ENCODE measurements around the gene ITPKC.
A peak's percentile ranks its signal among the peaks of the same experiment; 100 is the strongest.

ITPKC gene

DNA sequence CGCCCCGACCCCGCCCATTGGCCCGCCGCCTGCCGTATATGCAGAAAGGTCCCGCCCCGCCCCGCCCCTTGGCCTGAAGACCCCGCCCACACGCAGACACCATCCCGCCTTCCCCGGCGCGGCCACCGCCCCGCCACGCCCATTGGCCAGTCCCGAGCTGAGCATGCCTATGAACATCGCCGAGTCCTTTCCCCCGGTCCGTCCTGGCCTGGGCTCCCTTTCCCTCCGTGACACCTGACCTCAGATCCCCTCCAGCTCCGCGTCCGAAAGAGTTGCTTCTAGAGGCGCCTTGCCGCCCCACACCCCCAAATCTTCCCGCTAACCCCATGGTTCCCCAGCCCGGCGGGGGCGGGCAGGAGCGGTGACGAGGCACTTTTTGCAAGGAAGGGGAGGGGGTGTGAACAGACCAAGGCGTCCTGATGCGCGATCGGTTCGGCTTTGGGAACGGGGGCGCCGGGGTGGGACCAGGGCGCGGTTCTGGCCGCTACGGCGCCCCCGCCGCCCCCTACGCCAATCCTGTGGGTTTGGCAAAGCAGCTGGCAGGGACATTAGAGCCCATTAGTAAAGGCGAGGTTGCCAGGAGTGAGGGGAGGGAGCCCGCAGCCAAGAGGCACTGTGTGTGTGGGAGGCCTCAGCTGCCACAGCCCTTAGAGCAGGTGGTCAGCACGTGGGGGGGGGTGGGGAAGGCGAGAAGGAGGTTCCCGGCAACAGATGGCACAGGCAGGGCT, 26.1 kb upstream of the ITPKC start:
- peak; percentile 74 to 97 for DNase-seq

DNA sequence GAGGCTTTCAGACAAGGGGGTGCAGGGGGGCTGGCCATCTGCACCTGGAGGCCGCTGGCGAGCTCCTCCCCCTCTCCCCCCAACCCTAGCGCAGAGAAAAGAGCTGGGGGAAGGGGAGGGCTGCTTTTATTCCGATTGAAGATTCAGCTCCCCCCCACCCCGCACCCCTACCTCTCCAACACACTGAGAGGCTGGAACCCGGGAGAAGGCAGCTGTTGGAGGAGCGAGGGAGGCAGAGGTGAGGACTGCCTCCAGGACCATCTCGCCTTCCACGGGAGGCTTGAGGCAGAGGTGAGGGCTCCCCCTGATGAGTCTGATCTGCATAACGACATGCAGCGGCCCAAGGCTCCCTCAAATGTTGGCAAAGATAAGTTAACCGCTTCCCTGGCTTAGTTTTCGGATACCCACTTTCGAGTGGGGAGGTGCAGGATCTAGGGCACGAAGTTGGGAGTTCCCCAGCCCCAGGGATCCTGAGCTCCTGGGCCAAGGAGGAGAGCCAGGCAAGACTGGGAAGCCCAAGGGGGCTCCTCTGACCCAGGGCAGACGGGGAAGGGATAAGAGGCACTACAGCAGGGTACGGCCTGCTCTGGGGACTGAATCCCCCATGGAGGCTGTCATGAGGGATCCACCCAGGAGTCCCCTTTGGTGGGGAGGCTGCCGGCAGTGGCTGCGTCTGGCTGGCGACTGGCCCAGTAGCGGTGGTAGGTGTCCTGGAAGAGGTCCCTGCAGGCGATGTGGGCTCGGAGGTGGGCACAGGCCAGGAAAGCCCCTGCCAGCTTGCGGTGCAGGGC, 25.3 kb upstream of the ITPKC start:
- DNase-seq, result peak in 1 of 2 experiments; percentile 41

DNA sequence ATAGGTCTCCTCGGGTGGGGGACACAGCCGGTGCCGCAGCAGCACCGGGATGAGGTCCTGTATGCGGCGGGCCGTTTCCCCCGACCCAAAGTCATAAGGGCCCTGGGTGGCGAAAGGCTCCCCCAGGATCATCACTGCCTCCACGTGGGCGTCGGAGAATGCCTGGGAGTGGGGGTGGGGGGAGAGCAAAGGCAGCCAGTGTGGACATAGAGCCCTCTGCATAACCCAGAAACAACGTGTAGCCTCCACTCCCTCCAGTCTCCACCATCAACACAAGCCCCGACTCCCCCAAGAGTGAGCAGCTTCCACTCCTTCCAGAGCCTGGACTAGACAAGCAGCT, 24.7 kb upstream of the ITPKC start:
- no peak for DNase-seq

DNA sequence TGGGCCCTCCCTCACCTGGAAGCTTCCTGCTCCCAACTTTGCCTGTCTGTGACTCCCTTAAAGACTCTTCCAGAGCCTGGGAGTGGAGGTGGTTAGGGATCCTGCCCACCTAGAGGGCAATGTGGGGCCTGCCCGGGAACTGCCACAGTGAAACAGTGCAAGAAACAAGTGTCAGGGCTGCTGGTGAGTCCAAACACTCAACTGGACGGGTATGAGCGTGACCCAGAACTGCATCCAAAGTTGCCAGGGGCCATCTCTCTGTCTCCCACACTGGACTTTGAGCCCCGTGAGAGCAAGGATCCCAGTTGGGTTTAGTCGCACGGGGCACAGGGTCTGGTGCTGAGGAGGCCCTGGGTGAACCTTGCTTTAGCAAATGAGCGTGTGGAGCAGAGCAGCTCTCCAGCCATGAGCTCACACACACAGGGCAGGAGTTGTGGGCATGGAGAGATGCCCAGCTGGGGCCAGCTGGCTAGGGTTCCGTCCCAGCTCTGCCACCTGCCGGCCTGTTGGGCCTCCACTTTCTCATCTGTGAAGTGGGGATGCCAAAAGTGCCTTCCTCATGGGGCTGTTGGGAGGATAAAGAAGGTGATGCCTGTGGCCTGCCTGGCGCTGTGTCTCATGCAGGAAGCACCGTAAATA, 23.6 kb upstream of the ITPKC start:
- DNase-seq, result no peak

DNA sequence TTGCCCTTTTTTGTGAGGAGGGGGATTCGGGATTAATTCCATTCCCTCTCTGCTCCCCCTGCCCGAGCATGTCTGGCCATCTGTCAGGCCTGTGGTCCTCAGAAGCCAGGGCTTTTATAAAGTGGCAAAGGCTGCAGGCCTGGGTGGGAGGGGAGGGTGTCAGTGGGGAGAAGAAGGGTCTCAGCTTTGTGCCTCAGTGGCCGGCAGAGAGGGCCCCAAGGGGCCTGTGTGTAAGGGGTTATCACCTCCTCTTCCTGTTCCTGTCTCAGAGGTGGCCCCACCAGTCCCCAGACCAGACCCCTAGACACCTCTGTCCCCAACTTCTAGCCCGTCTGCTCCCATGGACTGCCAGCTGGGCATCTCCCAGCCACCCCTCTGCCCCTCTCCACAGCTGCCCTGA, 23.0 kb upstream of the ITPKC start:
- no peak for DNase-seq

DNA sequence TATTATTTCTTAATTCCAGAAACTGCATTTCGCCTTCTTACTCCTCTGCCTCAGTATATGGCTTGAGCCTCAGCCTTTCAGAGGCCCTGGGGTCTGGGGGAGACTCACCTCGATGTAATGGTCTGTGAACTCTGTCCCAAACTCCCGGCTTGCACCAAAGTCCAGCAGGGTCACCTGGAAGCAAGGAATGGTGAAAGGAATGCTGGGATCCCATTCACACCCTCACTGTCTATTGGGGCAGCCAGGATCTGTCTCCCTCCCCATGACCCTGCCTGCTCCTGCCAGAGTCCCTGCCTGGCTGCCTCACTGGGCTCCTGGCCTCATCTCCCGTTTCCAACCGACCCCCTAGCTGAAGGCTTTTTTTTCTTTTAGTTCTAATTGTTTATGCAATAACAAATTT, 21.0 kb upstream of the ITPKC start:
- DNase-seq, result no peak

DNA sequence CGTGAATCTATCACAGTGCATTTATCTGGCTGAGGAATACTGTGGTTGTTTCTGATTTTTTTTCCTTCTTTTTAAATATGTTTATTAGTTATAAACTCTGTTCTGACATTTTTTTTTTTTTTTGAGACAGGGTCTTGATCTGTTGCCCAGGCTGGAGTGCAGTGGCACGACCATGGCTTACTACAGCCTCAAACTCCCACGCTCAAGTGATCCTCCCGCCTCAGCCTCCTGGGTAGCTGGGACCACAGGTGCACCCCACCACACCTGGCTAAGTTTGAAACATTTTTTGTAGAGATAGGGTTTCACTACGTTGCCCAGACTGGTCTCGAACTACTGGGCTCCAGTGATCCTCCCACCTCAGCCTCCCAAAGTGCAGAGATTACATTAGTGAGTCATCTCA, 19.9 kb upstream of the ITPKC start:
- DNase-seq, result no peak

DNA sequence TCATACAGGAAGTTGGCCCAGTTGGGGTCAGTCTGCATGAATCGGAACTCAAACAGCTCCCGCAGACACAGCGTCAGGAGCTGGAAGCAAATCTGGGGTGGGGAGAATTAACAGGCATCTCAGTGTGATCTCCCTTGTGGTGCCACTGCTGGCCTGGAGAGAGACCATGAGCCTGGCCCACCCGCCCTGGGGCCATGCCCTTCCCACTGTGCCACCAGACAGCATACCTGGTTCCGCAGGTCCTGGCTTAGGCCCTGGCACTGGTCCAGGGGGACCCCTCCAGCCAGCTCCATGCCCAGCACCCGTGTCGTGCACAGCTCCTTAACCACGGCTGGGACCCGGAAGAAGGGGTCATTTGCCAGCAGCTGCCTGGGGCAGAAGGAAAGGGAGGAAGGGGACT, 16.8 kb upstream of the ITPKC start:
- DNase-seq, result no peak

DNA sequence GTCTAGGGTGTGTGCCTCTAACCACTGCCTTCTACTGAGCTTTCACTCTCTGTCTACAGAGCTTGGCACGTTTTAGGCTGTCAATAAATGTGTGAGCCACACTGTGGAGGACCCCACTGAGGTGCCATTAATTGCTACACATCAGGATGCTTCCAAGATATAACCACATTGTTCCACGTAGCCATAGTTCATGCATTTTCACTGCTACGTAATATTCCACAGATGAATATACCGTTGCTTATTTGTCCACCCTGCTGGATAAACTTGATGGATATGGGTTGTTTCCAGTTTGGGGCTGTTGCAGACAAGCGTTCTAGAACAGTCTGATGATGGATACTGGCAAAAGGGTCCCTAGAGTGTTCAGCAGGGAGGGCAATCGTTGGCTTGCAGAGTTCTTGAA, 15.2 kb upstream of the ITPKC start:
- no peak for DNase-seq

DNA sequence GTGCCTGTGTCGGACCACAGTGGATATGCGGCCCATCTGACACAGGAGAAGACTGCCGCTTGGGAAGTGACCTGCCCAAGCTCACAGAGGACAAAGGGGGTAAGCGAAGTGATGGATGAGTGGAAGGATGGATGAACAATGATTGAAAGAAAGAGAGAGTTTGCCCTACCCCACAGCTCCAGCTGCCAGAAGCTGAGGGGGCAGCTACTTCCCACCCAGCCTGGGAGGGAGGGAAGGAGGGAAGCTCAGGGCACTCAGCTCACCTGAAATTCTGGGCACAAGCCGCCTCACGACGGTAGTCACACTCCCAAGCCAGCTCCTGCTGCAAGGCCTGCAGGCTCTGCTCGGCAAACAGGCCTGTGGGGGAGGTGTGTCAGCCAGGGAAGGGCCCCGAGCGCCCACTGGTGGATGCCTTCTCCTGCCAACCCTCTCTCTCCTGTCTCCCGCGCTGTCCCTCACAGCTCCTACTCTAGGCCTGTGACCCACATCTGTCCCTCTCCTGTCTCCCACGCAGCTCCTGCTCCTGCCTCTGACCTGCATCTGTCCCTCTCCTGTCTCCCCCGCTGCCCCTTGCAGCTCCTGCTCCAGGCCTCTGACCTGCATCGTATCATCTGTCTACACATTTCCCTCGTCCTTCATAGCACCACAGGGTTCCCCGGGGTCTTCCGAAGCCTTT, 14.4 kb upstream of the ITPKC start:
- DNase-seq, result peak; percentile 12 to 61

DNA sequence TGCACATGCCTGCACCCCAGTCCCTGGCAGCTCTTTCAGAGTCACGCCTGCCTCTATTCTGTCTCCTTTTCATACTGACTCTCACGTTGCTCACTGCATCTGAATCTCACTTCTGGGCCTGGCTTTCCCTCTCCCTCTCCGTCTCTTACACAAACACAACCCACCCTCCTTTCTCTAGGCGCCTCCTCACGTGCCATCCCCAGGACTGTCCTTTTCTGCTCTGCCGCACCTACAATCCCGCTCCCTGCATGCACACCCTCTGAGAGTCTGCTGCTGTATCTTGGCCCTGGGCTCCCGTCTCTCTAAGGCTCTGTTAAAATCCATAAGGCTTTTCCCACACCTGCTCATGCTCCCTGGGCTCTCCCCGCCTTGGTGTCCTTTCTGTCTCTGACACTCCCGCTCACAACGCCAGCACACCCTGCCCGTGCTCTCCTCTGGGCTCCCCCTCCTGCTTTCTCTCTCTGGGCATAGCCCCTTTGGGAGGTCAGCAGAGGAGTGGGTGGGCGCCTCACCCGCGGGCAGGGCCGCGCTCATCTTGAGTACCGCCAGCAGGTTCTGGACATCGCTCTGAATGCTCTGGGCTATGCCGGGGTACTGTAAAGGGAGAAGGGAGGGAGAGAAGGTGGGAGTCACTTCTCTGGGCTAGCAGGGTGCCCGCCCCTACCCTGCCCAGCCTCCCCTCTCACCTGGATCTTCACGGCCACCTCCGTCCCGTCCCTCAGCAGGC, 13.7 kb upstream of the ITPKC start:
- no peak for DNase-seq

DNA sequence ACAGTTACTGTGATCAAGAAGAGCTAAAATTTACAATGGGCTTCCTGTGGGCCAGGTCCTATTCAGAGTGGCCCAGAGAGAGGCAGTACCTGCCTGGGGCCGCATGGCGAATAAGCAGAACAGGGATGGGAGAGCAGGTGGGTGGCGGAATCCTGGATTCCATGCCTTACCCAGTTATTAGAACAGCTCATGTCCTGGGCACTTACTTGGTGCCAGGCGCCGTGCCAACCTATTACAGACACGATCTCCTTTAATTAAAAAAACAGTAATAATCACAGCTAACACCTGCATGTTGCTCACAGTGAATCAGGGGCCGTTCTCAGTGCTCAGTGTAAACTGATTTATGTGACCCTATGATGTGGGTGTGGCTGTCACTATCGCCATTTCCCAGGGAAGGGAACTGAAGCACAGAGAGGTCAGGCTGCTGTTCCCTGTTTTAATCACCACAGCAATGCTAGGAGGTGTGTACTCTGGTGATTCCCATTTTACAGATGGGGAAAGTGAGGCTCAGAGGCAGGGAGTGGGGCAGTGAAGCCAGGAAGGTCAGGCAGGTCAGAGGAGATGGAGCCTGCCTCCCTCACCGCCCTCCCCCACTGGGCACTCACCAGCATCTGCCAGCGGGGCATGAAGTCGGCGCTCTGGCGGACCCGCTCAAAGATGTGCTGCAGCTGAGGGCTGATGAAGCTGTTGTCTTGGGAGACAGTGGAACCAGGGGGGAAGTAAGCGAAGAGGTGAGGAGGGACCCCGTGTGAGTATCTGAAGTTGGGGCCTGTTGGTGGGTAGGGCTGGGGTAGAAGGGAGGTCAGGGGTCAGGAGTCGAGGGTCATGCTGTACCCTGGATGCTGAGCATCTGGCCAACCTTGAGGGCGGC, 12.2 kb upstream of the ITPKC start:
- no peak for DNase-seq

DNA sequence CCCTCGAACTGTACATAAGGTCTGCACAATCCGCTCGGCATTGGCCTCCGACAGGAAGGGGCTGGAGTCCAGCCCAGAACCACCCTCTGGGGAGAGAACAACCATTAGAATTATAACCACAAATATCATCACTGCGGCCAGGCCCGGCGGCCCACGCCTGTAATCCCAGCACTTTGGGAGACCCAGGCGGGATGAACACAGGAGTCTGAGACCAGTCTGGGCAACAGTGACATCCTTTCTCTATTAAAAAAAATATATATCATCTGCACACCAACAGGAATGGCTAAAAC, 11.6 kb upstream of the ITPKC start:
- no peak for DNase-seq

DNA sequence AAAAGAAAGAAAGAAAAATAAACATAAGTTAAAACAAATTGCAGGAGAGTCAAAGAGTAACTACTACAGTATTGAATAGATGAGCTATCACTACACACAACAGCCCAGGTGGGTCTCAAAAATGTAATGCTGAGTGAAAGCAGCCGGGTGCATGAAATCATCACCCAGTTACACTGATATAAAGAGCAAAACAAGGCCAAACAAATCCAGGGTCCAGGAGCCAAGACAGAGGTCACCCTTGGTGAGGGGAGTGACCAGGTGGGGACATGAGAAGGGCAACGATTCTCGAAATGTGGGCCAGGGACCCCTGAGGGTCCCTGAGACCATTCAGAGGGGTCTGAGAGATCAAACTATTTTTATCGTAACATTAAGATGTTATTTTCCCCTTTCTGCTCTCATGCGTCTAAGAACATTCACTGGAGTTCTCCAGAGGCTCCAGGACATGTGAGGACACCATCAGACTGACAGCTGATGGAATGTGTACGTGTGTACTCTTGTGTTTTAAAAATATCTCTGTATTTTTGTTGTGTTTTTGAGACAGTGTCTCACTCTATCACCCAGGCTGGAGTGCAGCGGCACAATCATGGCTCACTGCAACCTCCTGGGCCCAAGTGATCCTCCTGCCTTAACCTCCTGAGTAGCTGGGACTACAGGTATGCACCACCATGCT, 10.8 kb upstream of the ITPKC start:
- DNase-seq, result no peak

DNA sequence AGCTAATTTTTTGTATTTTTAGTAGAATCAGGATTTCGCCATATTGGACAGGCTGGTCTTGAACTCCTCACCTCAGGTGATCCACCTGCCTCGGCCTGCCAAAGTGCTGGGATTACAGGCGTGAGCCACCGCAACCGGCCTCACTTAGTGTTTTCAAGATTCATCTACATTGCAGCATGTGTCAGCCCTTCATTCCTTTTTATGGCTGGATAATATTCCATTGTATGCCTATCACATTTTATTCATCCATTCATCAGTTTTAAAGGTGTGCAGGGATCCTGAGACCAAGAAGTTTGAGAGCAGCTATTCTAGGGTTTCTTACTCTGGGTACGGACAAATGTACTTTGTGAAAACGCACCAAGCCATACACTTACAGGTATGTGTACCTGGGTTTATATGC, 9.3 kb upstream of the ITPKC start:
- DNase-seq, result no peak

DNA sequence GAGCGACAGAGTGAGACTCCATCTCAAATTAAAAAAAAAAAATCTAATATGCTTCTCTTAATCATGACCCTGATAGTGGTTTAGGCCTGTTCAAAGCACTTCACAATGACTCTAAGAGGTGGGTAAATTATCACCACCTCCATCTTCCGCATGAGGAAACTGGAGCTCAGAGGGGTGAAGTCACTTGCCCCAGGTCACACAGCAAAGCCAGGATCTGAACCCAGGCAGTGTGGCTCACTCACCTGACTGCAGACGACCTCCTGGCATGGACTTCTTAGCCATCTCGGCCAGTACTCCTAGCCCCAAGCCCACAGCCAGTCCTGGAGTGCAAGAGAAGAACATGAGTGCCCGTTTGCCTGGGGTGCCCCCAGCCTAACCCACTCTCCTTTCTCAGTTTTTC, 7.1 kb upstream of the ITPKC start:
- no peak for DNase-seq

DNA sequence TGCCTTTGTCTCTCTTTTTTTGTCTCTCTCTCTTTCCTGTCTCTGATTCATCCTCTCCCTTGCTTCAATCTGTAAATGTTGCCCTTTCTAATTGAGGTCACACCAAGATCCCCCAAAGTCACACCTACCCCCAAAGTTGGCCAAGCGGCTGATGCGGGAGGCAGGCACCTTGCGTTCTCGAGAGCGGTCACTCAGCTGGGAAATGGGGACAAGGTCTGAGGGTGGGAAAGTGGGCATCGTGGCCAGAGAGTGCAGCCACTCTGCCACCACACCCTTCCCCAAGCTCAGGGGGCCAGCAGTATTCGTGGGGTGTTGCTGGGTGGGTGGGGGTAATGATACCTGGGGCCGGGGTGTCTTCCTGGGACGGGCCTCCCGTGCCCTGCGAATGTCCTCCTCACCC, 3.0 kb upstream of the ITPKC start:
- DNase-seq, result no peak

DNA sequence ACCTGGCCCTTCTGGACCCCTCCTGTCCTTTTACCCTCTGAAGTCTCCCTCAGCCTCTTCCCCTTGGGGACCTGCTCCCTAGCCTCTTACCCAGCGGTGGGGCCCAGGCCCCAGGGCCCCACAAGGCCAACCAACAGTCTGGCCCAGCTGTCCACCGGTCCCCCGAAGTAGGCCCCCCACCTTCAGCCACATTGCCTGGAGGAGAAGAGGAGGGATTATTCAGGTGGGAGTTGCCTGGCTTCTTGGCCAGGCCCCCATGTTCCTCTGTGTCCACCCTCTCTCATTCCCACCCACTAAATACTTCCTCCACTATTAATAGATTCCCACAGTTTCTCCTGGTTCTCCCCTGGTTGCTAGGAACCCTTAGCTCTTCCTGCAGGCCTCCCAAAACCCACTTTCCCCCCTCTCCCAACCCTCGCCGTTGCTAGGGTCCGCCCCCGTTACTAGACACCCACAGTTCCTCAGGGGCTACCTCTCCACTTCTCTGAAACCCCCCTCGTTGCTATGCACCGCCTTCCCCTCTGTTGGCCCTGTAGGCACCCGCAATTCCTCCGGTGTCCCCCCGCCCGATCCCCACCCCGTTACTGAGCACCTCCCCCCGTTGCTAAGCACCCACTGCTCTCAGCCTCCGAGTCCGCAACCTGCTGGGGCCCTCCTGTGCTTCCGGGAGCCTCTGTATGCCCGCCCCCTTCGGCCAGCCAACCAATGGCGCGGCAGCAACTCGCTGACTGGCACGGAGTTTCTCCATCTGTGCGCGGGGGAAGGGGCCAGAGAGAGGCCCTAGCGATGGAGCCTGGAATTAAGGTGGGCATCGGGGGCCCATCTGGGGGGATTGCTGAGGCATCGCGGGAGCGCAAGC, 2.2 kb upstream of the ITPKC start:
- DNase-seq, result peak; percentile 90 to 98

DNA sequence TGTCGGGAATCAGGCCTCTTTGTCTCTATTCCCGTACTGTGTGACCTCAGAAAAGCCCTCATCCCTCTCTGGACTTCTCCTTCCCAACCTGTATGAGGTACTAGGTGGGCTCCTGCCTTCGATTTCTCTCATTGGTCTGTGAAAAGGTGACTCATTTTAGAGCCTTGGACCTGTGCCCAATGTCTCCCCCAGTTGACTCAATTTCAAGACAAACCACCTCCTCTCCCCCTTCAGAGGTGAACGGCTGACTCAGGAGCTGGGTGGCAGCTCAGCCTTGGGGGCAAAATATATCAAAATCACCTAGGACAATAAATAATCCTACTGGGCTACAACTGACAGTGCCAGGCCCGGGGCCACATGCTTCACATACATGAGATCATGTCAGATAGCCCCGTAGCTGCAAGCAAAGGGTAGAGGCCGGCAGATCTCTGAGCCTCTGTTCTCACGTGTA, 856 bp upstream of the ITPKC start:
- no peak for DNase-seq

DNA sequence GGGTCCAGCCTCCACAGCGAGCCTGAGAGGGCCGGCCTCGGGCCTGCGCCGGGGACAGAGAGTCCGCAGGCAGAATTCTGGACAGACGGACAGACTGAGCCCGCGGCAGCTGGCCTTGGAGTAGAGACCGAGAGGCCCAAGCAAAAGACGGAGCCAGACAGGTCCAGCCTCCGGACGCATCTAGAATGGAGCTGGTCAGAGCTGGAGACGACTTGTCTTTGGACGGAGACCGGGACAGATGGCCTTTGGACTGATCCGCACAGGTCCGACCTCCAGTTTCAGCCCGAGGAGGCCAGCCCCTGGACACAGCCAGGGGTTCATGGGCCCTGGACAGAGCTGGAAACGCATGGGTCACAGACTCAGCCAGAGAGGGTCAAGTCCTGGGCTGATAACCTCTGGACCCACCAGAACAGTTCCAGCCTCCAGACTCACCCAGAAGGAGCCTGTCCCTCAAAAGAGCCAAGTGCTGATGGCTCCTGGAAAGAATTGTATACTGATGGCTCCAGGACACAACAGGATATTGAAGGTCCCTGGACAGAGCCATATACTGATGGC, 490 bp downstream of the ITPKC start:
- no peak for DNase-seq

Measured in NCI-H526 (cell line).